Measurements from ENCODE around the gene SACM1L.

SACM1L gene

DNA sequence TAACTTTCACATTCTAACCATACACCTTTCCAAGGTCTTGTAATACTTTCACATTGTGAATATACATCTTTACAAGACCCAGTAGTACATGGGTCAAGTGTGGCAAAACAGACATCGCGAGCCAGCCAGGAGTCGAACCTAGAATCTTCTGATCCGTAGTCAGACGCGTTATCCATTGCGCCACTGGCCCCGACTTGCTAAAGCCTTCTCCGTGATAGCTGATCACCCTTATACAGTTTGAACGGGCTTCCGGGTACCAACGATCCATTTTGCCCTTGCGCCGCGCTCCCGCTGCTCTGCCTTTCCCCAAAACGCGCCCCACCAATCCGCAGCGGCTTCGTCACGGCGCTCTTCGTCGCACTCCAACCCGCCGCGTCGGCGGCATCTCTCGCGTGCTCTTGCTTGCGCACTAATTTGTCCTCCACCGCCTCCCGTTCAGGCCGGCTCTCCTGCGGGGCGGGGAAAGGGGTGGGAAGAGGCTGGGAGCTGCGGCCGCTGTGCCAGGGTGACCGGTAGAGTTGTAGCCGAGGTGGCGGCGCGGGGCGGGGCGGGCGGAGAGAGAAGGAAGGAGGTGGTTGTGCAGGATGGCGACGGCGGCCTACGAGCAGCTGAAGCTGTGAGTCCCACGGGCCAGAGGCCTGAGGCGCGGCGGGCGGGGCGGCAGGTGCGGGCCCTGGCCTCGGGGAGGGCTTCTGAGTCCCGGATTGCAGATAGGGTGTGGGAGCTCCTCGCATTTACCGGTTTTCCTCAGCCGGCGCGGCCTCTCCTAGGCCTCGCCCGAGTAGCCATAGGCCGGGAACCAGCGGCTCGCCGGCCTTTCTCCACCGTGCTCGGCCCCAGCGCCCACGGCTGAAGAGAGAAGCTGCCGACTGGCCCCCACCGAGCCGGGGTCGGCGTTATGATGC is at the start of gene SACM1L:
SACM1L (plus strand) TSS at position 515 of the 905 bp plus-strand sequence; CDS start at position 585, 70 bp downstream.
- Histone ChIP-seq H3K79me2 (ENCODE audit: control insufficient read depth, insufficient read depth, low read length, unreplicated experiment) (peaks cover 48% of the 10 kb centered on the region), H3K4me3 (ENCODE audit: low read depth, low read length) (peak within 1 kb of the TSS; percentile 97), H3K27me3 (ENCODE audit: insufficient read depth, low read length) (no peaks in the 10 kb centered on the region), H3K36me3 (ENCODE audit: insufficient read depth, low read length) (peaks cover 10% of the 10 kb centered on the region; the same call in 1 of the 2 replicates), H3K27ac (ENCODE audit: low read depth, low read length) (peak within 1 kb of the TSS; percentile 56), H2AFZ (ENCODE audit: low read length, unreplicated experiment) (peak within 1 kb of the TSS; percentile 94), H3K4me1 (ENCODE audit: control insufficient read depth, insufficient read depth, low read length, unreplicated experiment) (peaks cover 15% of the 10 kb centered on the region)

- Histone ChIP-seq H2AFZ (ENCODE audit: low read length, unreplicated experiment) (no peak overlapping the region), H3K27me3 (ENCODE audit: insufficient read depth, low read length) (no peaks in the 10 kb centered on the region), H3K79me2 (ENCODE audit: control insufficient read depth, insufficient read depth, low read length, unreplicated experiment) (peaks cover 36% of the 10 kb centered on the region), H3K4me1 (ENCODE audit: control insufficient read depth, insufficient read depth, low read length, unreplicated experiment) (peaks cover 65% of the 10 kb centered on the region), H3K27ac (ENCODE audit: low read depth, low read length) (no peak overlapping the region), H3K36me3 (ENCODE audit: insufficient read depth, low read length) (peaks cover 7% of the 10 kb centered on the region), H3K4me3 (ENCODE audit: low read depth, low read length) (no peak overlapping the region)
These were observed 49.1 kb upstream of the SACM1L start for GRCh38 chr3:45640091-45640507.

DNA sequence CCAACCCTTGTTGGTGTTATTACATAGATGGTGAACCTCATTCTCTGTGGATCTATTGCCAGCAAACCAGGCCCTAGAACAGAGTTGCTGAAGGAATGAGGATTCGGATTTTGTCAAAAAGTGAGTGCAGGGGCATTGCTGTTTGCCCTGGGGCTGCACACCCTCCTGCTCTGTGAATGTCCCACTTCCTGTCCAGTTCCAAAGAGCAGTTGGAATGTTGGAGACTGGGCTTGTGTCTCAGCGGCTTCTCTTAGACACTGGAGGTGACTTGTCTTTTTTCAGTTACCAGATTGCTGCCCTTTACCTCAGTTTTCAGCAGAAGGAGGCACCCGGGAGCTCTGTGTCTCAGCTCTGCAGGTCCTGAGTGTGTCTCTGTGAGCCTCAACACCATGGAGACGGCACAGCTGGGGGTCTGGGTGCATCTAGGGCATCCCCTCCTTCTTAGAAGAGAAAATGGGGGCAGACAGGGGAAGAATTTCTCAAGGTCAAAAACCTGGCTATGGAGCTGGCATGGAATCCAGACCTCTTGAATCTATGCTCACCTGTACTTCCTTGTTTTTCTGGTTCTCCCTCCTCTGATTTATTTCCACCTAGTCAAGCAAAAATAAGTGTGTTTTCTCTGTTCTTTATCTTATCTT is 48.4 kb upstream of the SACM1L start:
- H3K4me1 ChIP-seq (ENCODE audit: control insufficient read depth, insufficient read depth, low read length, unreplicated experiment), result peaks cover 67% of the 10 kb centered on the region
- H3K36me3 ChIP-seq (ENCODE audit: insufficient read depth, low read length), result peaks cover 7% of the 10 kb centered on the region
- peaks cover 43% of the 10 kb centered on the region for H3K79me2 ChIP-seq (ENCODE audit: control insufficient read depth, insufficient read depth, low read length, unreplicated experiment)
- H3K4me3 ChIP-seq (ENCODE audit: low read depth, low read length), result no peak overlapping the region
- H3K27ac ChIP-seq (ENCODE audit: low read depth, low read length), result no peak overlapping the region
- H3K27me3 ChIP-seq (ENCODE audit: insufficient read depth, low read length), result no peaks in the 10 kb centered on the region
- H2AFZ ChIP-seq (ENCODE audit: low read length, unreplicated experiment), result no peak overlapping the region

- Histone ChIP-seq H3K4me1 (ENCODE audit: control insufficient read depth, insufficient read depth, low read length, unreplicated experiment) (peaks cover 67% of the 10 kb centered on the region), H3K27me3 (ENCODE audit: insufficient read depth, low read length) (no peaks in the 10 kb centered on the region), H3K27ac (ENCODE audit: low read depth, low read length) (peak overlapping the region; percentile 98), H3K79me2 (ENCODE audit: control insufficient read depth, insufficient read depth, low read length, unreplicated experiment) (peaks cover 48% of the 10 kb centered on the region), H3K36me3 (ENCODE audit: insufficient read depth, low read length) (peaks cover 7% of the 10 kb centered on the region), H3K4me3 (ENCODE audit: low read depth, low read length) (no peak overlapping the region), H2AFZ (ENCODE audit: low read length, unreplicated experiment) (no peak overlapping the region)
These were observed 47.4 kb upstream of the SACM1L start for GRCh38 chr3:45641756-45642155.

GRCh38 chr3:45642731-45643152 is 46.5 kb upstream of the SACM1L start:
- Histone ChIP-seq H3K27me3 (ENCODE audit: insufficient read depth, low read length) (no peaks in the 10 kb centered on the region), H3K27ac (ENCODE audit: low read depth, low read length) (peak overlapping the region; percentile 98), H3K4me3 (ENCODE audit: low read depth, low read length) (no peak overlapping the region), H3K79me2 (ENCODE audit: control insufficient read depth, insufficient read depth, low read length, unreplicated experiment) (peaks cover 51% of the 10 kb centered on the region), H3K4me1 (ENCODE audit: control insufficient read depth, insufficient read depth, low read length, unreplicated experiment) (peaks cover 75% of the 10 kb centered on the region), H2AFZ (ENCODE audit: low read length, unreplicated experiment) (no peak overlapping the region), H3K36me3 (ENCODE audit: insufficient read depth, low read length) (peaks cover 7% of the 10 kb centered on the region)

DNA sequence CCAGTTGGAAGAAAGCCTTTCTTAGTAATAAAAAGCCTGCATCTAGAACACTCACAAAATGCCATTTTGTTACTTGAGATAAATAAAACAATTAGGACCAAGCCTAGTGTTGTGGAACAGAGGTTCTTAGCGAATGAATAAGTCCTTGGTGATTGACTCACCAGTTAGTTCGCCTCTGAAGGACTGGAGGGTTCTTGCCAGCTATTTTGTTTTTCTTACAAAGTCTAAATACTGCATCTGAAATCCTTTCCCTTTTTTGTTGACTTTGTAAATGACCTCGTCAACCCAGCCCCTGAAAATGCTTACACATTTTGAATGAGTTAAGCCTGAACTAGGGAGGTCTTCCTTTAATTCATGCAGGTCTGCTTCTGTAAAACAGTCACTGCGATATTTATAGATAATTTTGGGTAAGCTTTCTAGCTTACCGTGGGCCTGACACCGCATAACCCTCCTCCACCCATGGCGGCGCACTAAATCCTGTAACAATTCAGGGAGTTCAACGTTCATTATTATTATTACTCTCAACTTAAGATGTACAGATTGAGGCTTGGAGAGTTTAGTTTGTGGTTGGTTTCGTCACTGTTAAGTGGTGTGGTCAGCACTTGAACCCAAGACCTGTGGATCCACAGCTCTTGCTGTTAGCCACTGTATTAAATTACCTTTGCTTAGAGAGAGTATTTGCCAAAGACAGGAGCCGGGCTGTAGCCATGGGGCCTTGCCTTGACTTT is 45.0 kb upstream of the SACM1L start:
- peaks cover 58% of the 10 kb centered on the region for H3K79me2 ChIP-seq (ENCODE audit: control insufficient read depth, insufficient read depth, low read length, unreplicated experiment)
- H3K4me3 ChIP-seq (ENCODE audit: low read depth, low read length), result peak overlapping the region; percentile 35
- H3K27ac ChIP-seq (ENCODE audit: low read depth, low read length), result peak overlapping the region; percentile 98
- no peak overlapping the region for H2AFZ ChIP-seq (ENCODE audit: low read length, unreplicated experiment)
- no peaks in the 10 kb centered on the region for H3K27me3 ChIP-seq (ENCODE audit: insufficient read depth, low read length)
- H3K36me3 ChIP-seq (ENCODE audit: insufficient read depth, low read length), result peaks cover 12% of the 10 kb centered on the region; the same call in 1 of the 2 replicates
- H3K4me1 ChIP-seq (ENCODE audit: control insufficient read depth, insufficient read depth, low read length, unreplicated experiment), result peaks cover 73% of the 10 kb centered on the region

GRCh38 chr3:45644791-45645201 is 44.4 kb upstream of the SACM1L start:
- H2AFZ ChIP-seq (ENCODE audit: low read length, unreplicated experiment), result no peak overlapping the region
- H3K36me3 ChIP-seq (ENCODE audit: insufficient read depth, low read length), result peaks cover 12% of the 10 kb centered on the region; the same call in 1 of the 2 replicates
- H3K27me3 ChIP-seq (ENCODE audit: insufficient read depth, low read length), result no peaks in the 10 kb centered on the region
- peak overlapping the region; percentile 98 for H3K27ac ChIP-seq (ENCODE audit: low read depth, low read length)
- peaks cover 54% of the 10 kb centered on the region for H3K79me2 ChIP-seq (ENCODE audit: control insufficient read depth, insufficient read depth, low read length, unreplicated experiment)
- peak overlapping the region; percentile 35 for H3K4me3 ChIP-seq (ENCODE audit: low read depth, low read length)
- H3K4me1 ChIP-seq (ENCODE audit: control insufficient read depth, insufficient read depth, low read length, unreplicated experiment), result peaks cover 71% of the 10 kb centered on the region

DNA sequence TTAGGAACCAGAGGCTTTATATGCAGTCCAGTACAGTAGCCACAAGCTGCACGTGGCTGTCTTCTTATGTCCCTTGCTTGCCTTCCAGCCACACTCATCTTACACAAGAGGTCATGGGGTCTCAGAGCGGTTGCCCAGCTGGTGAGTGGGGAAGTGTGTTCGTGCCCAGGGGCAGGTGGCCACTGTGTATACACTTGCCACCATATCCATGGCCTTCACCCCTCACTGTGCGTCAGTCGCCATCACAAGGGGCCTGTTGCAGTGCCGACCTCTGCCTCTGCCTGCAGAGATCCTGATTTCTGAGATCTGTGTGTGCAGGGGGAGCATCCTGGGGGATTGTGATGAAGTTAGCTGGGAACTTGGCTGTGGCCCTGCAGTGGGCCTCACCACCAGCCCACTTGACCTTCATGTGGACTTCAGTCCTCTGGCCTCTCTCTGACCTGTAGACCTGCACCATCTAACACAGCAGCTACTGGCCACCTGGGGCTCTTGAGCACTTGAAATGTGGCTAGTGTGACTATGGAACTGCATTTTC is 43.1 kb upstream of the SACM1L start:
- Histone ChIP-seq H3K79me2 (ENCODE audit: control insufficient read depth, insufficient read depth, low read length, unreplicated experiment) (peaks cover 45% of the 10 kb centered on the region), H3K27me3 (ENCODE audit: insufficient read depth, low read length) (no peaks in the 10 kb centered on the region), H3K36me3 (ENCODE audit: insufficient read depth, low read length) (peaks cover 12% of the 10 kb centered on the region; the same call in 1 of the 2 replicates), H3K27ac (ENCODE audit: low read depth, low read length) (peak overlapping the region; percentile 98), H2AFZ (ENCODE audit: low read length, unreplicated experiment) (no peak overlapping the region), H3K4me1 (ENCODE audit: control insufficient read depth, insufficient read depth, low read length, unreplicated experiment) (peaks cover 62% of the 10 kb centered on the region), H3K4me3 (ENCODE audit: low read depth, low read length) (no peak overlapping the region)

- peak overlapping the region; percentile 98 for H3K27ac ChIP-seq (ENCODE audit: low read depth, low read length)
- H3K27me3 ChIP-seq (ENCODE audit: insufficient read depth, low read length), result no peaks in the 10 kb centered on the region
- H2AFZ ChIP-seq (ENCODE audit: low read length, unreplicated experiment), result no peak overlapping the region
- peaks cover 61% of the 10 kb centered on the region for H3K4me1 ChIP-seq (ENCODE audit: control insufficient read depth, insufficient read depth, low read length, unreplicated experiment)
- H3K4me3 ChIP-seq (ENCODE audit: low read depth, low read length), result 0 out of 2 replicates have a peak overlapping the region, but pooled peaks have one; percentile 2
- peaks cover 12% of the 10 kb centered on the region; the same call in 1 of the 2 replicates for H3K36me3 ChIP-seq (ENCODE audit: insufficient read depth, low read length)
- H3K79me2 ChIP-seq (ENCODE audit: control insufficient read depth, insufficient read depth, low read length, unreplicated experiment), result peaks cover 41% of the 10 kb centered on the region
These were observed 42.0 kb upstream of the SACM1L start for GRCh38 chr3:45647148-45647619.

- Histone ChIP-seq H3K36me3 (ENCODE audit: insufficient read depth, low read length) (peaks cover 10% of the 10 kb centered on the region; the same call in 1 of the 2 replicates), H3K79me2 (ENCODE audit: control insufficient read depth, insufficient read depth, low read length, unreplicated experiment) (peaks cover 41% of the 10 kb centered on the region), H3K27ac (ENCODE audit: low read depth, low read length) (no peak overlapping the region), H2AFZ (ENCODE audit: low read length, unreplicated experiment) (no peak overlapping the region), H3K27me3 (ENCODE audit: insufficient read depth, low read length) (no peaks in the 10 kb centered on the region), H3K4me1 (ENCODE audit: control insufficient read depth, insufficient read depth, low read length, unreplicated experiment) (peaks cover 19% of the 10 kb centered on the region), H3K4me3 (ENCODE audit: low read depth, low read length) (no peak overlapping the region)
These were observed 36.0 kb upstream of the SACM1L start for GRCh38 chr3:45653205-45653604.
